ENCODE results near the gene OR51L1. TPM values are rescaled to one million over a fixed set of nuclear protein-coding genes. Genes with fewer than 3 reads are reported as not detected.

The OR51L1 gene
- polyA plus RNA-seq, 3 donors: not detected

- Histone ChIP-seq H3K4me2 (replicated peaks; ENCODE audit: extremely low read depth, low read length, poor library complexity, severe bottlenecking) (no peak overlapping the region), H4K20me1 (ENCODE audit: insufficient read depth, low read length) (no peaks in the 10 kb centered on the region), H3K4me3 (replicated peaks in 1 of 3; ENCODE audit: low read depth in 2 of 3, low read length in 3 of 3) (no peak overlapping the region), H3K27me3 (ENCODE audit: control insufficient read depth in 2 of 2, insufficient read depth in 2 of 2, low read length in 2 of 2) (no peaks in the 10 kb centered on the region), H3K79me2 (ENCODE audit: insufficient read depth, low read length) (no peaks in the 10 kb centered on the region), H3K9me3 (replicated peaks in 1 of 2; ENCODE audit: control insufficient read depth in 1 of 2, insufficient read depth in 1 of 2, low read length in 2 of 2) (no peaks in the 10 kb centered on the region), H3K27ac (ENCODE audit: low read depth in 1 of 2, low read length in 2 of 2) (no peak overlapping the region), H2AFZ (ENCODE audit: insufficient read depth, low read depth, low read length, poor library complexity, severe bottlenecking) (no peak overlapping the region), H3K36me3 (replicated peaks in 1 of 2; ENCODE audit: control insufficient read depth in 1 of 2, insufficient read depth in 2 of 2, low read length in 2 of 2) (no peaks in the 10 kb centered on the region), H3K4me1 (ENCODE audit: control insufficient read depth in 1 of 2, insufficient read depth in 2 of 2, low read length in 2 of 2) (no peaks in the 10 kb centered on the region), H3K9ac (ENCODE audit: insufficient read depth, low read length, poor library complexity, severe bottlenecking) (no peak overlapping the region)
- TF ChIP-seq CTCF (IDR thresholded peaks at IDR 0.05): no peak
- Mint-ChIP-seq H3K4me3 (no peak overlapping the region), H3K9me3 (peaks cover 0 to 3% (median 0%) of the 10 kb centered on the region in 7 donors), H3K4me1 (no peaks in the 10 kb centered on the region), H3K27me3 (ENCODE audit: low read depth in 3 of 3) (peaks cover 0 to 1% (median 0%) of the 10 kb centered on the region in 3 donors), H3K36me3 (no peaks in the 10 kb centered on the region), H3K27ac (no peak overlapping the region)
- DNase-seq: no peak
- intact Hi-C loops (cut with micrococcal nuclease): no loop called here
- WGBS (ENCODE audit: insufficient coverage): no CpG with 5 or more reads among the region's 4 CpGs
These were observed 46.2 kb downstream of the OR51L1 start for GRCh38 chr11:5040876-5041275.

- Mint-ChIP-seq H3K4me1 (no peaks in the 10 kb centered on the region), H3K27me3 (ENCODE audit: low read depth in 3 of 3) (peaks cover 0 to 1% (median 0%) of the 10 kb centered on the region in 3 donors), H3K27ac (no peak overlapping the region), H3K9me3 (peaks cover 0 to 3% (median 0%) of the 10 kb centered on the region in 7 donors), H3K4me3 (no peak overlapping the region), H3K36me3 (no peaks in the 10 kb centered on the region)
- Histone ChIP-seq H3K9me3 (replicated peaks in 1 of 2; ENCODE audit: control insufficient read depth in 1 of 2, insufficient read depth in 1 of 2, low read length in 2 of 2) (no peaks in the 10 kb centered on the region), H3K9ac (ENCODE audit: insufficient read depth, low read length, poor library complexity, severe bottlenecking) (no peak overlapping the region), H3K79me2 (ENCODE audit: insufficient read depth, low read length) (no peaks in the 10 kb centered on the region), H3K36me3 (replicated peaks in 1 of 2; ENCODE audit: control insufficient read depth in 1 of 2, insufficient read depth in 2 of 2, low read length in 2 of 2) (no peaks in the 10 kb centered on the region), H3K4me3 (replicated peaks in 1 of 3; ENCODE audit: low read depth in 2 of 3, low read length in 3 of 3) (no peak overlapping the region), H3K27ac (ENCODE audit: low read depth in 1 of 2, low read length in 2 of 2) (no peak overlapping the region), H3K27me3 (ENCODE audit: control insufficient read depth in 2 of 2, insufficient read depth in 2 of 2, low read length in 2 of 2) (no peaks in the 10 kb centered on the region), H4K20me1 (ENCODE audit: insufficient read depth, low read length) (no peaks in the 10 kb centered on the region), H2AFZ (ENCODE audit: insufficient read depth, low read depth, low read length, poor library complexity, severe bottlenecking) (no peak overlapping the region), H3K4me2 (replicated peaks; ENCODE audit: extremely low read depth, low read length, poor library complexity, severe bottlenecking) (no peak overlapping the region), H3K4me1 (ENCODE audit: control insufficient read depth in 1 of 2, insufficient read depth in 2 of 2, low read length in 2 of 2) (no peaks in the 10 kb centered on the region)
- DNase-seq: no peak
- WGBS (ENCODE audit: insufficient coverage): 100% methylated on average over 2 of the region's 3 CpGs
- TF ChIP-seq CTCF (IDR thresholded peaks at IDR 0.05): no peak
- intact Hi-C loops (cut with micrococcal nuclease): no loop called here
These were observed 47.4 kb downstream of the OR51L1 start for GRCh38 chr11:5042091-5042490.
